ENCODE results near the gene HACD3. TPM values are rescaled to one million over a fixed set of nuclear protein-coding genes. Genes with fewer than 3 reads are reported as not detected.

HACD3 gene
- total and polyA plus RNA-seq, 9 of the 15 experiments (the other 6 are each of a cell fraction or from before 2014, with no cell fraction given), result 48.1 to 117 (median 72.8) TPM

- TF ChIP-seq CREB1 (IDR thresholded peaks at IDR 0.05), result peak; percentile 73
- TF ChIP-seq CREB1 (CRISPR knock-in tag; IDR thresholded peaks at IDR 0.05), result peak; percentile 72; the same call in 1 of the 2 replicates
- no peak for TF ChIP-seq ELK3 (CRISPR knock-in tag; IDR thresholded peaks at IDR 0.05)
- peak; percentile 31; the same call in 1 of the 2 replicates for TF ChIP-seq EGR1 (conservative IDR thresholded peaks at IDR 0.05)
- peak; percentile 86 for TF ChIP-seq TFAP4 (CRISPR knock-in tag; IDR thresholded peaks at IDR 0.05; ENCODE audit: borderline replicate concordance)
- no peak for TF ChIP-seq RBM34 (IDR thresholded peaks at IDR 0.05; ENCODE audit: borderline replicate concordance, insufficient read depth, low read length)
- TF ChIP-seq POU5F1 (IDR thresholded peaks at IDR 0.05; ENCODE audit: borderline replicate concordance, low read depth, low read length, partially characterized antibody), result peak; percentile 43
- TF ChIP-seq ZNF133 (CRISPR knock-in tag; IDR thresholded peaks at IDR 0.05), result no peak
- no peak for TF ChIP-seq ZNF324 (CRISPR knock-in tag; IDR thresholded peaks at IDR 0.05)
- TF ChIP-seq ZBTB34 (CRISPR knock-in tag; IDR thresholded peaks at IDR 0.05), result no peak
- peak; percentile 85 for TF ChIP-seq KLF1 (tag; IDR thresholded peaks at IDR 0.05)
- TF ChIP-seq PHF20 (IDR thresholded peaks at IDR 0.05; ENCODE audit: partially characterized antibody), result peak; percentile 96
- no peak for TF ChIP-seq ZNF785 (CRISPR knock-in tag; IDR thresholded peaks at IDR 0.05)
- no peak for TF ChIP-seq CBX8 (IDR thresholded peaks at IDR 0.05; ENCODE audit: borderline replicate concordance, extremely low read depth, low read depth, low read length, poor library complexity, severe bottlenecking)
- TF ChIP-seq SREBF1 (IDR thresholded peaks at IDR 0.05; ENCODE audit: borderline replicate concordance, low read depth, low read length), result no peak
- no peak for TF ChIP-seq SP2 (IDR thresholded peaks at IDR 0.05; ENCODE audit: extremely low read depth, low read depth, low read length, poor library complexity, severe bottlenecking)
- TF ChIP-seq ZNF764 (CRISPR knock-in tag; IDR thresholded peaks at IDR 0.05; ENCODE audit: low read depth), result no peak
- TF ChIP-seq SAFB (IDR thresholded peaks at IDR 0.05; ENCODE audit: borderline replicate concordance, low read depth, low read length), result no peak
- peak; percentile 24; the same call in 1 of the 2 replicates for TF ChIP-seq MIER1 (IDR thresholded peaks at IDR 0.05; ENCODE audit: low read depth)
- TF ChIP-seq ZMIZ1 (IDR thresholded peaks at IDR 0.05; ENCODE audit: low read depth in 2 of 2, low read length in 2 of 2), result peak in 1 of 2 experiments; percentile 63; a peak in 1 of 4 replicates
Observed at GRCh38 chr15:65610871-65611718, 80.8 kb downstream of the HACD3 start, which contains the start of gene INTS14 (continued).

Measured in K562 (cell line).